Karpas-422 (cell line): ENCODE results near the gene PLP2. TPM values are rescaled to one million over a fixed set of nuclear protein-coding genes. Genes with fewer than 3 reads are reported as not detected.
"Not testable (repeated sequence)": the region's sequence is repeated elsewhere in the genome, so short reads cannot be mapped to it uniquely, and the experiment has no call there.

Experiments used
- DNase-seq: peaks from one replicate; pipeline ENCODE4 v3.0.0-alpha.2; 2015
- H2AFZ ChIP-seq: fragments of 200-600 bp; sonication (generic); 2 replicates; pipeline ENCODE4 v1.6.1; 2014; ENCODE audit warnings: antibody characterized with exemption, low read length, mixed read lengths
- H3K27ac ChIP-seq: fragments of 200-600 bp; sonication (generic); 2 replicates; pipeline ENCODE4 v1.5.1; 2014; ENCODE audit warnings: mild to moderate bottlenecking, low read length, moderate library complexity
- H3K27me3 ChIP-seq: fragments of 200-600 bp; sonication (generic); 2 replicates; pipeline ENCODE4 v1.6.1; 2014; ENCODE audit warnings: low read length, mixed read lengths
- H3K36me3 ChIP-seq: fragments of 200-600 bp; sonication (generic); 2 replicates; pipeline ENCODE4 v1.6.1; 2014; ENCODE audit warnings: low read length, mixed read lengths; ENCODE audit not compliant: insufficient read depth
- H3K4me1 ChIP-seq: fragments of 200-600 bp; sonication (generic); 2 replicates; pipeline ENCODE4 v1.6.1; 2014; ENCODE audit warnings: mild to moderate bottlenecking, low read length, mixed read lengths
- H3K4me2 ChIP-seq: fragments of 200-600 bp; sonication (generic); 2 replicates; pipeline ENCODE4 v1.6.1; 2014; ENCODE audit warnings: low read length, low read depth, mild to moderate bottlenecking; ENCODE audit not compliant: poor library complexity, severe bottlenecking
- H3K4me3 ChIP-seq: fragments of 200-600 bp; sonication (generic); 2 replicates; pipeline ENCODE4 v1.5.1; 2014; ENCODE audit warnings: mild to moderate bottlenecking, antibody characterized with exemption, low read length, mixed read lengths
- H3K79me2 ChIP-seq: fragments of 200-600 bp; sonication (generic); 2 replicates; pipeline ENCODE4 v1.6.1; 2014; ENCODE audit warnings: mild to moderate bottlenecking, low read length, mixed read lengths
- H3K9ac ChIP-seq: fragments of 200-600 bp; sonication (generic); 2 replicates; pipeline ENCODE4 v1.6.0; 2014; ENCODE audit warnings: low read length
- H3K9me2 ChIP-seq: fragments of 200-600 bp; sonication (generic), shearing (Covaris generic); replicated peaks from 2 replicates; pipeline ENCODE4 v1.6.0; 2014; ENCODE audit warnings: mild to moderate bottlenecking, low read length, moderate library complexity; ENCODE audit not compliant: insufficient read depth
- H3K9me3 ChIP-seq: fragments of 300-700, 200-600 bp; sonication (generic); 2 replicates; pipeline ENCODE4 v1.6.1; 2014; ENCODE audit warnings: low read length, mixed read lengths
- H4K20me1 ChIP-seq: fragments of 200-600 bp; sonication (generic); 2 replicates; pipeline ENCODE4 v1.6.1; 2014; ENCODE audit warnings: mild to moderate bottlenecking, antibody characterized with exemption, low read length, low read depth; ENCODE audit not compliant: insufficient read depth
- total RNA-seq: library from RNA; depleted of rRNA; stranded (reverse); fragments of >200 nt; shearing (Covaris generic); gene quantifications from 2 replicates; pipeline ENCODE4 v1.2.3, GENCODE V29; 2014; ENCODE audit warnings: low replicate concordance

Gene PLP2
- total RNA-seq, 1 experiment from 2014 or later: 37.0 TPM

DNA sequence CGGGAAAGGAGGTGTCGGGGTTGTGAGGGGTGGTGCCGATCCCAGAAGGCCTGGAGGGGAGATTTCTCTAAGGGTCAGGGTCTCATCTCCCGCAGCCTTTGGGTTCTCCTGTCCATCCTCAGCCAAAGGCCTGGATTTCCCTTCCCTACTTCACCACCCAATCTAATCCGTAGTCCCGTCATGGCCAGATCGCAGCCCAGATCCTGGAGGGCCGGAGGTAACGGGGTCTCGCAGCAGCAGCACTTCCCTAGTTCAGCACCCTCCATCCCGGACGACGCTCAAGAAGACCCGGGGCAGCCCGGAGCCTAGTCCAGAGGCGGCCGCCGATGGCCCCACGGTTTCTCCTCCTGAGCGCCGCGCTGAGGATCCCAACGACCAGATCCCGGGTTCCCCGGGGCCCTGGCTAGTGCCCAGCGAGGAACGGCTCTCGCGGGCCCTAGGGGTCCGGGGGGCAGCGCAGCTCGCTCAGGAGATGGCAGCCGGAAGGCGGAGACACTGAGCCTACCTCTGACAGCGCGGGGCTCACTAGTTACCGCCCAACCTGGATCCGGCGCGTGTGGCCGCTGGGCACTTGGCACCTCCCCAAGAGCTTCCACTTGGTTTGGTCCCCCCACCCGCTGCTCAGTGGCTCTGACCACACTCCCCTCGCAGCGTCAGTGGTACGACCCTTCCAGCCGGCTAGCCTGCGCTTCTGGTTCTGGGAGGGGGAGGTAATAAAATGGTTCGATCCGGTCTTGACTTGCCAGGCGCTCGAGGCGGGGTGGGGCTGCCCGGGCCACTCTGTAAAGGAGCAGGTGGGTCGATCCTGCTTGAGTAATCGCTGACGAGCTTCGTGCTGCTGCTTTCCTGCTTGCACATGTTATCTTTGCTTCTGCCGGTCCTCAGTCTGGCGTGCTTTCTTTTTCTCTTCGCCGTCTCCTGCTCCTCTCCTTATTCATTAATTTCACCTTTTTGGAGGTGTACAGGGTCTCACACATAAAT, 5.5 kb upstream of the PLP2 start:
- no peaks in the 10 kb centered on the region; the same call in 1 of the 2 replicates for H3K9me3 ChIP-seq
- H2AFZ ChIP-seq: peak overlapping the region; percentile 67; the same call in 1 of the 2 replicates
- no peaks in the 10 kb centered on the region for H3K27me3 ChIP-seq
- no peaks in the 10 kb centered on the region for H3K79me2 ChIP-seq
- H3K4me3 ChIP-seq: peak overlapping the region; percentile 62
- peak overlapping the region; percentile 70 for H3K4me2 ChIP-seq
- H3K27ac ChIP-seq: no peak overlapping the region
- H3K9me2 ChIP-seq: no peaks in the 10 kb centered on the region
- peak; percentile 87 for DNase-seq
- no peaks in the 10 kb centered on the region for H3K36me3 ChIP-seq
- no peaks in the 10 kb centered on the region for H4K20me1 ChIP-seq
- H3K9ac ChIP-seq: peak overlapping the region; percentile 62
- H3K4me1 ChIP-seq: peaks cover 25% of the 10 kb centered on the region

- Histone ChIP-seq H3K4me3 (peak overlapping the region; percentile 62), H3K79me2 (no peaks in the 10 kb centered on the region), H3K4me1 (peaks cover 32% of the 10 kb centered on the region), H3K27me3 (no peaks in the 10 kb centered on the region), H3K27ac (no peak overlapping the region), H3K9me2 (no peaks in the 10 kb centered on the region), H3K9me3 (no peaks in the 10 kb centered on the region; the same call in 1 of the 2 replicates), H2AFZ (peak overlapping the region; percentile 54; the same call in 1 of the 2 replicates), H3K36me3 (no peaks in the 10 kb centered on the region), H3K4me2 (peak overlapping the region; percentile 70), H3K9ac (peak overlapping the region; percentile 62), H4K20me1 (no peaks in the 10 kb centered on the region)
- DNase-seq: peak; percentile 65
Measured at GRCh38 chrX:49166914-49167739, 4.6 kb upstream of the PLP2 start.

DNA sequence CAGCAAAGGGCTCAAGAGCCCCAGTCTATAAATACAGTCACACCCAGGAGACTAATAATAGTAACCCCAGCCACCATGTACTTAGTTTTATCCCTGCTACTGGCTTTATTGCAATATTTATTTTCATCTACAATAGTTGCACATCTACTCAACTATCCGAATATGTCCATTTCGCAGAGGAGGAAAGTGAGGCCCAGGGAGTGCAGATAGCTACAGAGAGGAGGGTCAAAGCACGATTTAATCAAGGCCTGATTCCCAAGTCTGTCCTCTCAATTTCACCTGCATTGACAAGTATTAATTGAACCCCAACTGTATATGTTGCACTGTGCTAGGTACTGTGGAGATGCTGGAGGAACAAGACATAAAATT, 4.0 kb upstream of the PLP2 start:
- Histone ChIP-seq H3K4me1 (peaks cover 35% of the 10 kb centered on the region), H3K27me3 (no peaks in the 10 kb centered on the region), H3K9me3 (no peaks in the 10 kb centered on the region; the same call in 1 of the 2 replicates), H3K36me3 (no peaks in the 10 kb centered on the region), H2AFZ (no peak overlapping the region), H3K9ac (peak overlapping the region; percentile 62), H3K79me2 (no peaks in the 10 kb centered on the region), H4K20me1 (no peaks in the 10 kb centered on the region), H3K27ac (no peak overlapping the region), H3K4me3 (peak overlapping the region; percentile 62; the same call in 1 of the 2 replicates), H3K4me2 (peak overlapping the region; percentile 70), H3K9me2 (no peaks in the 10 kb centered on the region)
- DNase-seq: no peak

GRCh38 chrX:49172280-49172780, 632 bp downstream of the PLP2 start:
- Histone ChIP-seq H3K79me2 (no peaks in the 10 kb centered on the region), H3K27me3 (no peaks in the 10 kb centered on the region), H2AFZ (peak overlapping the region; percentile 71; the same call in 1 of the 2 replicates), H3K4me2 (peak overlapping the region; percentile 84), H4K20me1 (no peaks in the 10 kb centered on the region), H3K9me3 (no peaks in the 10 kb centered on the region), H3K4me3 (peak overlapping the region; percentile 69), H3K4me1 (peaks cover 28% of the 10 kb centered on the region), H3K36me3 (no peaks in the 10 kb centered on the region), H3K27ac (peak overlapping the region; percentile 37; the same call in 1 of the 2 replicates), H3K9me2 (no peaks in the 10 kb centered on the region), H3K9ac (peak overlapping the region; percentile 75)
- DNase-seq: peak; percentile 90

DNA sequence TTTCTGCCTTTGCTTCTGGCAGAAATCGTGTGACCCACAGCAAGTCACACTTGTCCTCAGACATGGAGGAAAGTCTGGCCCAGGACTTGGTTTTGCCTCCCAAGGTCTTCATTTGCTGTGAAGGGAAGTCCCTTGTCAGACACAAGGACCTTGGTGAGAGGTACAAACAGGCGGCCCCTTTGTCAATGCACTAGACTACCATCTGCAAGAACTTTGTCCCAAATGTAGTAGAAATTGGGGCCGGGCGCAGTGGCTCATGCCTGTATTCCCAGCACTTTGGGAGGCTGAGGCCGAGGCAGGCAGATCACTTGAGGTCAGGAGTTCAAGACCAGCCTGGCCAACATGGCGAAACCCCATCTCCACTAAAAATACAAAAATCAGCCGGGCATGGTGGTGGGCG, 1.8 kb downstream of the PLP2 start:
- not testable (repeated sequence) for H3K9me2 ChIP-seq, DNase-seq, H2AFZ ChIP-seq, H3K79me2 ChIP-seq, H3K9ac ChIP-seq, H3K27me3 ChIP-seq, H3K27ac ChIP-seq, H3K9me3 ChIP-seq, H3K36me3 ChIP-seq, H4K20me1 ChIP-seq
- Histone ChIP-seq H3K4me3 (peak overlapping the region; percentile 69; the same call in 1 of the 2 replicates), H3K4me1 (peaks cover 21% of the 10 kb centered on the region), H3K4me2 (peak overlapping the region; percentile 84)

- no peaks in the 10 kb centered on the region for H3K79me2 ChIP-seq
- H3K9ac ChIP-seq: no peak overlapping the region
- no peaks in the 10 kb centered on the region for H3K36me3 ChIP-seq
- H3K27me3 ChIP-seq: no peaks in the 10 kb centered on the region
- H3K9me3 ChIP-seq: no peaks in the 10 kb centered on the region
- H3K4me3 ChIP-seq: no peak overlapping the region
- H2AFZ ChIP-seq: no peak overlapping the region
- H3K4me1 ChIP-seq: peaks cover 21% of the 10 kb centered on the region
- peak; percentile 33 for DNase-seq
- H3K27ac ChIP-seq: no peak overlapping the region
- H4K20me1 ChIP-seq: no peaks in the 10 kb centered on the region
- no peaks in the 10 kb centered on the region for H3K9me2 ChIP-seq
- no peak overlapping the region for H3K4me2 ChIP-seq
Measured at GRCh38 chrX:49174723-49175122, 3.0 kb downstream of the PLP2 start.

DNA sequence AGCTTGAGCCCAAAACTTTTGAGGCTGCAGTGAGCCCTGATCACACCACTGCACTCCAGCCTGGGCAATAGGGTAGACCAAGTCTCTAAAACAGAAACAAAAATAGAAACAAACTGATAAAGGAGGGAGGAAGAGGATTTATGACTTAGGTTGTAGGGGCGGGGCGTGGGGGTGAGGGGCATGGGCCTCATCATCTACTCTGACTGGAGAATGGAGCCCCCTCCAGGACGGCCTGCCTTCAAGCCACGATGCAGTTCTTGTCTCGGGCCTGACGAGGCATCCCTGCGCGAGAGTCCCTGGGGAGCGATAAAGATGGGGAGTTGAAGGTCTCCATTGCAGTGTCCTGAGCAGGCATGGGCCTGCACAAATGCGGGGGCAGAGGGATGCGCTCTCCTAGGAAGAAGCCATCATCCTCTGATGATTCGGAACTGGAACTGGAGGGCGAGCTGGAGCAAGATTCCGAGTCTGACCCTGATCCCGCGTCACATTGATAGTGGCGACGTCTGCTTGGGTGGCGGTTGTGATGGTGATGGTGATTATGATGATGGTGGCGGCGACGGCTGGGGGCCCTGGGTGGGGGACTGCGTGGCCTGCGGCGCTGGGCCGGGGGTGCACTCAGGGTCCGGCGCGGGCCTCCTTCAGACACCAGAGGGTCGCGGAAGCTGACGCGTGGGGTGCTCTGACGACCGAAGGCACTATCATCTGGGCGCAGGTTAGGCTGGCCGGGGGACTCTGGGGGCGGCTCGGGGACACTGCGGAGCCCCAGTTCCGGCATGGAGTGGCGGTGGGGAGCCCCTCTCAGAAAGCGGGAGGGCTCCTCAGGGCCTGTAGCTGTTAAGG, 4.0 kb downstream of the PLP2 start:
- H3K4me2 ChIP-seq: no peak overlapping the region
- H3K79me2 ChIP-seq: no peaks in the 10 kb centered on the region
- H3K36me3 ChIP-seq: 0 out of 2 replicates have a peak, but pooled peaks cover 3% of the 10 kb centered on the region
- no peak overlapping the region for H3K27ac ChIP-seq
- no peak overlapping the region for H3K4me3 ChIP-seq
- H3K9me2 ChIP-seq: no peaks in the 10 kb centered on the region
- peak; percentile 23 for DNase-seq
- H3K9ac ChIP-seq: no peak overlapping the region
- no peak overlapping the region for H2AFZ ChIP-seq
- no peaks in the 10 kb centered on the region for H4K20me1 ChIP-seq
- H3K9me3 ChIP-seq: no peaks in the 10 kb centered on the region
- H3K4me1 ChIP-seq: peaks cover 21% of the 10 kb centered on the region
- no peaks in the 10 kb centered on the region for H3K27me3 ChIP-seq
